ENCODE results near the gene MDK.

MDK gene

GRCh38 chr11:46348566-46349401 is 32.7 kb upstream of the MDK start:
- no peak for DNase-seq

GRCh38 chr11:46350695-46351094 is 30.8 kb upstream of the MDK start:
- no peak for DNase-seq

- no peak for DNase-seq
Observed at GRCh38 chr11:46351148-46351547, 30.3 kb upstream of the MDK start.

GRCh38 chr11:46351606-46352005 is 29.9 kb upstream of the MDK start:
- no peak for DNase-seq

GRCh38 chr11:46352063-46352841 is 29.2 kb upstream of the MDK start:
- peak; percentile 48 for DNase-seq

- no peak for DNase-seq
Observed at GRCh38 chr11:46353698-46354097, 27.8 kb upstream of the MDK start.

- no peak for DNase-seq
Observed at GRCh38 chr11:46356924-46357482, 24.5 kb upstream of the MDK start.

- DNase-seq = no peak
Observed at GRCh38 chr11:46357483-46357936, 24.0 kb upstream of the MDK start.

- no peak for DNase-seq
Observed at GRCh38 chr11:46359953-46360352, 21.5 kb upstream of the MDK start.

- no peak for DNase-seq
Observed at GRCh38 chr11:46360878-46361277, 20.6 kb upstream of the MDK start.

- no peak for DNase-seq
Observed at GRCh38 chr11:46361283-46362155, 19.9 kb upstream of the MDK start.

- DNase-seq = no peak
Observed at GRCh38 chr11:46362156-46363030, 19.1 kb upstream of the MDK start.

GRCh38 chr11:46363031-46363407 is 18.4 kb upstream of the MDK start:
- DNase-seq = no peak

GRCh38 chr11:46363455-46364005 is 17.9 kb upstream of the MDK start:
- no peak for DNase-seq

GRCh38 chr11:46364056-46364455 is 17.4 kb upstream of the MDK start:
- DNase-seq = no peak

GRCh38 chr11:46364791-46365190 is 16.7 kb upstream of the MDK start:
- DNase-seq = no peak

GRCh38 chr11:46366260-46366659 is 15.2 kb upstream of the MDK start:
- DNase-seq = no peak

- DNase-seq = no peak
Observed at GRCh38 chr11:46366661-46367161, 14.8 kb upstream of the MDK start.

GRCh38 chr11:46367244-46367915 is 14.1 kb upstream of the MDK start:
- no peak for DNase-seq

GRCh38 chr11:46367916-46368267 is 13.6 kb upstream of the MDK start:
- DNase-seq = no peak

Data from NCI-H1048 (cell line).